WTC11 (cell line): ENCODE measurements around the gene FKBP14.

Source experiments
- CBFB ChIP-seq: sonication (generic); formaldehyde crosslinking; IDR thresholded peaks from 2 replicates; pipeline ENCODE4 v1.8.1; 2022; ENCODE audit warnings: mild to moderate bottlenecking, low read depth, missing genetic modification reagents
- CTCF ChIP-seq: fragments of 200-600 bp; IDR thresholded peaks from 2 replicates; pipeline ENCODE4 v1.8.0; 2022; ENCODE audit warnings: antibody characterized with exemption
- GABPB1 ChIP-seq: sonication (generic); formaldehyde crosslinking; IDR thresholded peaks from 2 replicates; pipeline ENCODE4 v1.8.1; 2023; ENCODE audit warnings: mild to moderate bottlenecking, missing genetic modification reagents
- GRHL2 ChIP-seq: fragments of 250-450 bp; sonication (Bioruptor Pico); IDR thresholded peaks from 2 replicates; pipeline ENCODE4 v1.8.0; 2022; ENCODE audit warnings: mild to moderate bottlenecking, moderate library complexity; ENCODE audit not compliant: insufficient replicate concordance, severe bottlenecking
- RORB ChIP-seq: fragments of 250-450 bp; sonication (Bioruptor Pico); IDR thresholded peaks from 2 replicates; pipeline ENCODE4 v1.9.0; 2021; ENCODE audit warnings: mild to moderate bottlenecking
- ZBTB21 ChIP-seq: sonication (generic); formaldehyde crosslinking; IDR thresholded peaks from 2 replicates; pipeline ENCODE4 v1.8.1; 2023; ENCODE audit warnings: mild to moderate bottlenecking, missing genetic modification reagents, borderline replicate concordance
- TF ChIP-seq, protein P1 (sequence below): sonication (generic); formaldehyde crosslinking; IDR thresholded peaks from 2 replicates; pipeline ENCODE4 v1.8.1; 2023; ENCODE audit warnings: mild to moderate bottlenecking, missing genetic modification reagents, moderate library complexity
- TF ChIP-seq, protein P2 (sequence below): sonication (generic); formaldehyde crosslinking; IDR thresholded peaks from 2 replicates; pipeline ENCODE4 v1.8.0; 2023; ENCODE audit warnings: missing genetic modification reagents

DNA sequence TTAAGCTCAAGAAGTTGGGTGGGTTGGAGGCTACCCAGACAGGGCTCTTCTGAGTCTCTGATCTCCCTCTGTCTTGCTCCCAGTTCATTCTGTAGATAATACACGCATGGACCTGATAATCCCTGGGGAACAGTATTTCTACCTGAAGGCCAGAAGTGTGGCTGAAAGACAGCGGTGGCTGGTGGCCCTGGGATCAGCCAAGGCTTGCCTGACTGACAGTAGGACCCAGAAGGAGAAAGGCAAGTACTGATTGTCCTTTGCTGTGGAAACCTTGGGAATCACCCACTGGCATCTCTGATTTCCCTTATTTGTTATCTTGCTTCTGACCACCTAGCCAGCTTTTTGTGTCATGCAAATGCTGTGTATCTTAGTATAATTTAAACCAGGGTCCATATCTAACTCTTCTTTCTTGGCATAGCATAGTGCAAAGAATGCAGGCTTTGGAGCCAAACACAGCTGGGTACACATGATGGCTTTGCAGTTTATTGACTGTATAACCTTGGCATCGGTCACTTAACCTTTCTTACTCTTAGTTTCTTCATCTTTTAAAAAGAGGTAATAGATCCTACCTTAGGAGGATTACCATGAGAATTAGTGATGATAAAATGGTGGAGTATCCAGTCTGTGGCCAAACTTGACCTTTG is 19.7 kb upstream of the FKBP14 start:
- TF ChIP-seq CTCF (no peak), GABPB1 (CRISPR knock-in tag) (no peak), RORB (CRISPR knock-in tag) (no peak), CBFB (no peak), GRHL2 (CRISPR knock-in tag) (no peak), ZBTB21 (CRISPR knock-in tag) (no peak)
- TF ChIP-seq, protein P1, sequence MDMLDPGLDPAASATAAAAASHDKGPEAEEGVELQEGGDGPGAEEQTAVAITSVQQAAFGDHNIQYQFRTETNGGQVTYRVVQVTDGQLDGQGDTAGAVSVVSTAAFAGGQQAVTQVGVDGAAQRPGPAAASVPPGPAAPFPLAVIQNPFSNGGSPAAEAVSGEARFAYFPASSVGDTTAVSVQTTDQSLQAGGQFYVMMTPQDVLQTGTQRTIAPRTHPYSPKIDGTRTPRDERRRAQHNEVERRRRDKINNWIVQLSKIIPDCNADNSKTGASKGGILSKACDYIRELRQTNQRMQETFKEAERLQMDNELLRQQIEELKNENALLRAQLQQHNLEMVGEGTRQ (CRISPR knock-in tag): no peak
- TF ChIP-seq, protein P2, sequence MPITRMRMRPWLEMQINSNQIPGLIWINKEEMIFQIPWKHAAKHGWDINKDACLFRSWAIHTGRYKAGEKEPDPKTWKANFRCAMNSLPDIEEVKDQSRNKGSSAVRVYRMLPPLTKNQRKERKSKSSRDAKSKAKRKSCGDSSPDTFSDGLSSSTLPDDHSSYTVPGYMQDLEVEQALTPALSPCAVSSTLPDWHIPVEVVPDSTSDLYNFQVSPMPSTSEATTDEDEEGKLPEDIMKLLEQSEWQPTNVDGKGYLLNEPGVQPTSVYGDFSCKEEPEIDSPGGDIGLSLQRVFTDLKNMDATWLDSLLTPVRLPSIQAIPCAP: no peak
